Glutamatergic neuron (in vitro differentiated cells): ENCODE data around the gene UMODL1. TPM values are rescaled to one million over a fixed set of nuclear protein-coding genes. Genes with fewer than 3 reads are reported as not detected.

Experiments
- DNase-seq: peaks from one replicate; pipeline ENCODE4 v3.0.0; 2022
- H3K27ac Mint-ChIP-seq: one replicate; pipeline ENCODE4 v1.8.0; 2020; ENCODE audit warnings: mild to moderate bottlenecking, mixed read lengths, inconsistent platforms; ENCODE audit not compliant: unreplicated experiment
- H3K27me3 Mint-ChIP-seq: one replicate; pipeline ENCODE4 v1.8.0; 2020; ENCODE audit warnings: mild to moderate bottlenecking, moderate library complexity, mixed read lengths, inconsistent platforms; ENCODE audit not compliant: unreplicated experiment
- H3K36me3 Mint-ChIP-seq: one replicate; pipeline ENCODE4 v1.8.0; 2020; ENCODE audit warnings: mild to moderate bottlenecking, mixed read lengths, inconsistent platforms; ENCODE audit not compliant: unreplicated experiment
- H3K4me1 Mint-ChIP-seq: one replicate; pipeline ENCODE4 v1.8.0; 2020; ENCODE audit warnings: mild to moderate bottlenecking, low read depth, mixed read lengths, inconsistent platforms; ENCODE audit not compliant: unreplicated experiment
- H3K4me3 Mint-ChIP-seq: one replicate; pipeline ENCODE4 v1.8.0; 2020; ENCODE audit warnings: mild to moderate bottlenecking, mixed read lengths, inconsistent platforms; ENCODE audit not compliant: unreplicated experiment
- H3K9me3 Mint-ChIP-seq: one replicate; pipeline ENCODE4 v1.8.0; 2020; ENCODE audit warnings: mild to moderate bottlenecking, moderate library complexity, mixed read lengths, inconsistent platforms; ENCODE audit not compliant: unreplicated experiment
- CTCF ChIP-seq: fragments of 200-600 bp; sonication (generic); IDR thresholded peaks from one replicate; pipeline ENCODE4 v1.5.0; 2021; ENCODE audit not compliant: partially characterized antibody, unreplicated experiment
- total RNA-seq: library from RNA; stranded (reverse); fragmentation: NEBNext Ultra II Directional; extraction: Animal tissue kit (Norgen Biotek cat#: 25700); gene quantifications from one replicate; pipeline ENCODE4 v1.2.1, GENCODE V29; 2021; ENCODE audit not compliant: unreplicated experiment

UMODL1 gene
- total RNA-seq, 1 donor from 2014 or later = not detected

GRCh38 chr21:42147386-42148020 is 76.4 kb downstream of the UMODL1 start:
- no peak overlapping the region for H3K4me3 Mint-ChIP-seq
- no peaks in the 10 kb centered on the region for H3K36me3 Mint-ChIP-seq
- DNase-seq = no peak
- peaks cover 9% of the 10 kb centered on the region for H3K27me3 Mint-ChIP-seq
- H3K27ac Mint-ChIP-seq = no peak overlapping the region
- H3K9me3 Mint-ChIP-seq = peaks cover 5% of the 10 kb centered on the region
- no peak for TF ChIP-seq CTCF
- peaks cover 5% of the 10 kb centered on the region for H3K4me1 Mint-ChIP-seq

GRCh38 chr21:42148097-42148496 is 77.0 kb downstream of the UMODL1 start:
- H3K4me1 Mint-ChIP-seq = peaks cover 5% of the 10 kb centered on the region
- H3K4me3 Mint-ChIP-seq = no peak overlapping the region
- TF ChIP-seq CTCF = no peak
- H3K27me3 Mint-ChIP-seq = peaks cover 9% of the 10 kb centered on the region
- no peak for DNase-seq
- H3K27ac Mint-ChIP-seq = no peak overlapping the region
- no peaks in the 10 kb centered on the region for H3K36me3 Mint-ChIP-seq
- peaks cover 5% of the 10 kb centered on the region for H3K9me3 Mint-ChIP-seq

DNA sequence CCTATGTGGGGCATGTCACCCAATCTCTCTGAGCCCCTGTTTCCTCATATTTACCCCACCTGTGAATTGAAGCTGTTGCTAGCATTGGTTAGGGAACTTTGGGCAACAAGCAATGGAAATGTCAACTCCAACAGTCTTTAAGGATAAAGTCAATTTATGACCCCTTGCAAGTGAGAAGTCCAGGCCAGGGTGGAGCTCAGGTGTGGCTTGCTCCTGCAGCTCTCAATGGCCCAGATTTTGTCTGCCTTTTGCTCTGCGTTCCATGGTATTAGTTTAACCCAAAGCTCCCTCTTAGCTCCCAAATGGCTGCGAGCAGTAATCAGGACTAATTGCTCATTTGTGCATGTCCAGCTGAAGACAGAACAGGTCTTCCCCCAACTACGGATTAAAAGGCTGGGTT is 77.5 kb downstream of the UMODL1 start:
- Mint-ChIP-seq H3K4me3 (no peak overlapping the region), H3K27me3 (peaks cover 9% of the 10 kb centered on the region), H3K36me3 (no peaks in the 10 kb centered on the region), H3K4me1 (peaks cover 5% of the 10 kb centered on the region), H3K9me3 (peaks cover 5% of the 10 kb centered on the region), H3K27ac (no peak overlapping the region)
- TF ChIP-seq CTCF = no peak
- no peak for DNase-seq

DNA sequence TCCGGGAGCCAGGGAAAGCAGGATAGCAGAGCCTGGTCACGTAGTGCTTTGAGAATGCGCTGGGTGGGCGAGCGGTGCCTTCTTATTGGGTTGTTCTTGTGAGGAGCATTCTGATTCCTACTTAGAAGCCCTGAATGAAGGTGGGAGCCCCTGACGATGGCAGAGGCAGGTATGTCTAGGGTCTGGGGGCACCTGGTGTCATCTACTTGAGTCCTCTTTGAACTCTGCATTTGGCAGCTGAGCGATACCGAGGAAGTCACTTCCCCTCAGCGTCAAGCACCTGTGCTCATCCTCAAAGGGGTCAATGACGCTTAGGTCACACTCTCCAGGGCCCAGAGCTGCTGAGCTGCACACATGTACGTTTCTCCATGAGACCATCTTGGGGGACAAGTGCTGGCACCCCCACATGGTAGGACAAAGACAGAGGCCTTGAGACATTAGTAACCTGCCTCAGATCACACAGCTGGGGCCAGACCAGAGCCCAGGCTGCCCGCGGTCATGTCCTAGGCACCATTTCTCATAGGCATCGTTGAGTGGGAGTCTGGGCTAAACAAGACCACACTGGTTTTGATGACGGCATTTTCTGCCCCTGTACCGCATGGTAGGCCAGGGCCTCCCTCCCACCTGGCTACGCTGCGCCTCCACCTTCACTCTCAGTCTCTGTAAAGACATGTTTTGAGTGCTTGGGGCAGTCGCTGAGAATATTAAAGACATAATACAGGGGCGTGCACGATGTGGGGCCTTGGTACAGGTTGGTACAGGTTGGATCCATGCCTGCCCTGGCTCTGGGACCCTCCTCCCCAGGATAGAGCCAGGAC is 78.7 kb downstream of the UMODL1 start:
- no peak for DNase-seq
- H3K9me3 Mint-ChIP-seq = peaks cover 5% of the 10 kb centered on the region
- no peak for TF ChIP-seq CTCF
- no peak overlapping the region for H3K4me3 Mint-ChIP-seq
- peaks cover 9% of the 10 kb centered on the region for H3K27me3 Mint-ChIP-seq
- no peak overlapping the region for H3K27ac Mint-ChIP-seq
- peaks cover 5% of the 10 kb centered on the region for H3K4me1 Mint-ChIP-seq
- no peaks in the 10 kb centered on the region for H3K36me3 Mint-ChIP-seq
